Measurements from ENCODE around the gene SH2D1A. TPM values are rescaled to one million over a fixed set of nuclear protein-coding genes. Genes with fewer than 3 reads are reported as not detected.
"Not testable (repeated sequence)": the region's sequence is repeated elsewhere in the genome, so short reads cannot be mapped to it uniquely, and the experiment has no call there.

SH2D1A gene
- polyA plus RNA-seq (2011; rRNA removed) (not detected in 2 replicates), polyA minus RNA-seq (2011; rRNA and poly(A)+ RNA removed) (not detected in 2 replicates)

DNA sequence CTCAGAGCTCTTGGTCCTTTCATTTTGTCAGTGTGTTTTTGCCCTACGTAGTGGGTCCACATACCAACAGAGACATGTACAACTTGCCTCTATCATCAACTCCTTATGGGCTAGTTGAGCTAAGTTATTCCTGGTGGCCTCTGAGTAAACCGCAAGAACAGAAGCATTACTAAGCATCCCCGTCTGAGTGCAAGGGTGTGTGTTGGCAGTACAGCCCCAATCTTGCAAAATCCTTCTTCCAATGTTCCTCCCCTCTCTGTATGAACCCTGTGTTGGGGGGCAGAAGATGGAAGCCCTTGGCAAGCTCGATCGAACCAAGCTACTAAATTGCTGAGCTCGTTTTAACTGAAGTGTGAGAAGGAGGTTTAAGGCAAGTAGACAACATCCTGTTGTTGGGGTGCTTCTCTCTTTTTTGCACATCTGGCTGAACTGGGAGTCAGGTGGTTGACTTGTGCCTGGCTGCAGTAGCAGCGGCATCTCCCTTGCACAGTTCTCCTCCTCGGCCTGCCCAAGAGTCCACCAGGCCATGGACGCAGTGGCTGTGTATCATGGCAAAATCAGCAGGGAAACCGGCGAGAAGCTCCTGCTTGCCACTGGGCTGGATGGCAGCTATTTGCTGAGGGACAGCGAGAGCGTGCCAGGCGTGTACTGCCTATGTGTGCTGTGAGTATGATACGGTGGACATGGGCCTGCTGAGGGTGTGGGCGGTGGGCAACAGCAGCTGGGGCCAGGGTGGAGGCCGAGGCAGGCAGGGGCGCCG, at the start of gene SH2D1A:
SH2D1A (plus strand) TSS at position 447 of the 760 bp plus-strand sequence; CDS start at position 527, 80 bp downstream.
- H3K4me3 ChIP-seq (ENCODE audit: low read depth, low read length), result no peak within 1 kb of the TSS
- H3K27me3 ChIP-seq (ENCODE audit: control insufficient read depth, insufficient read depth, low read length), result no peaks in the 10 kb centered on the region
- POLR2A ChIA-PET, result no interaction called here
- H3K36me3 ChIP-seq (ENCODE audit: control insufficient read depth, insufficient read depth, low read length), result no peaks in the 10 kb centered on the region
- CTCF ChIA-PET, result no interaction called here
- TF ChIP-seq, protein P1, sequence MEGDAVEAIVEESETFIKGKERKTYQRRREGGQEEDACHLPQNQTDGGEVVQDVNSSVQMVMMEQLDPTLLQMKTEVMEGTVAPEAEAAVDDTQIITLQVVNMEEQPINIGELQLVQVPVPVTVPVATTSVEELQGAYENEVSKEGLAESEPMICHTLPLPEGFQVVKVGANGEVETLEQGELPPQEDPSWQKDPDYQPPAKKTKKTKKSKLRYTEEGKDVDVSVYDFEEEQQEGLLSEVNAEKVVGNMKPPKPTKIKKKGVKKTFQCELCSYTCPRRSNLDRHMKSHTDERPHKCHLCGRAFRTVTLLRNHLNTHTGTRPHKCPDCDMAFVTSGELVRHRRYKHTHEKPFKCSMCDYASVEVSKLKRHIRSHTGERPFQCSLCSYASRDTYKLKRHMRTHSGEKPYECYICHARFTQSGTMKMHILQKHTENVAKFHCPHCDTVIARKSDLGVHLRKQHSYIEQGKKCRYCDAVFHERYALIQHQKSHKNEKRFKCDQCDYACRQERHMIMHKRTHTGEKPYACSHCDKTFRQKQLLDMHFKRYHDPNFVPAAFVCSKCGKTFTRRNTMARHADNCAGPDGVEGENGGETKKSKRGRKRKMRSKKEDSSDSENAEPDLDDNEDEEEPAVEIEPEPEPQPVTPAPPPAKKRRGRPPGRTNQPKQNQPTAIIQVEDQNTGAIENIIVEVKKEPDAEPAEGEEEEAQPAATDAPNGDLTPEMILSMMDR (IDR thresholded peaks at IDR 0.05; ENCODE audit: insufficient read depth, low read depth, low read length), result no peak
- no peak for DNase-seq (ENCODE audit: low read depth)

DNA sequence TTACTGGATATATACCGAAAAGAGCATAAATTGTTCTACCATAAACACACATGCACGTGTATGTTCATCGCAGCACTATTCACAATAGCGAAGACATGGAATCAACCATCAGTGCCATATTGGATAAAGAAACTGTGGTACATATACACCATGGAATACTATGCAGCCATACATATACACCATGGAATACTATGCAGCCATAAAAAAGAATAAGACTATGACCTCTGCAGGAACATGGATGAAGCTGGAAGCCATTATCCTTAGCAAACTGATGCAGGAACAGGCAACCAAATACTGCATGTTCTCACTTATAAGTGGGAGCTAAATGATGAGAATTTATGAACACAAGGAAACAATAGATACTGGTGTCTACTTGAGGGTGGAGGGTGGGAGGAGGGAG, 47.0 kb upstream of the SH2D1A start:
- H3K36me3 ChIP-seq (ENCODE audit: control insufficient read depth, insufficient read depth, low read length); CTCF ChIA-PET; POLR2A ChIA-PET; H3K4me3 ChIP-seq (ENCODE audit: low read depth, low read length); DNase-seq (ENCODE audit: low read depth); H3K27me3 ChIP-seq (ENCODE audit: control insufficient read depth, insufficient read depth, low read length): not testable (repeated sequence)

GRCh38 chrX:124300405-124300804, 46.0 kb upstream of the SH2D1A start:
- ChIA-PET POLR2A (no interaction called here), CTCF (no interaction called here)
- no peaks in the 10 kb centered on the region for H3K27me3 ChIP-seq (ENCODE audit: control insufficient read depth, insufficient read depth, low read length)
- no peak overlapping the region for H3K4me3 ChIP-seq (ENCODE audit: low read depth, low read length)
- H3K36me3 ChIP-seq (ENCODE audit: control insufficient read depth, insufficient read depth, low read length), result no peaks in the 10 kb centered on the region
- TF ChIP-seq, protein P1 (IDR thresholded peaks at IDR 0.05; ENCODE audit: insufficient read depth, low read depth, low read length), result no peak
- no peak for DNase-seq (ENCODE audit: low read depth)

- DNase-seq (ENCODE audit: low read depth), result no peak
- ChIA-PET POLR2A (no interaction called here), CTCF (no interaction called here)
- H3K4me3 ChIP-seq (ENCODE audit: low read depth, low read length), result no peak overlapping the region
- no peaks in the 10 kb centered on the region for H3K36me3 ChIP-seq (ENCODE audit: control insufficient read depth, insufficient read depth, low read length)
- TF ChIP-seq, protein P1 (IDR thresholded peaks at IDR 0.05; ENCODE audit: insufficient read depth, low read depth, low read length), result no peak
- no peaks in the 10 kb centered on the region for H3K27me3 ChIP-seq (ENCODE audit: control insufficient read depth, insufficient read depth, low read length)
Measured at GRCh38 chrX:124307253-124307907, 39.0 kb upstream of the SH2D1A start.

GRCh38 chrX:124325732-124326131, 20.6 kb upstream of the SH2D1A start:
- CTCF ChIA-PET, result interaction anchor here (0.6 kb wide), 1 partner anchor 148 kb away, joined by 3 read pairs; no protein-coding TSS in a partner anchor
- POLR2A ChIA-PET, result no interaction called here
- Histone ChIP-seq H3K36me3 (ENCODE audit: control insufficient read depth, insufficient read depth, low read length) (no peaks in the 10 kb centered on the region), H3K27me3 (ENCODE audit: control insufficient read depth, insufficient read depth, low read length) (no peaks in the 10 kb centered on the region), H3K4me3 (ENCODE audit: low read depth, low read length) (no peak overlapping the region)
- no peak for DNase-seq (ENCODE audit: low read depth)
- TF ChIP-seq, protein P1 (IDR thresholded peaks at IDR 0.05; ENCODE audit: insufficient read depth, low read depth, low read length), result no peak

Measured in BJ (cell line).